Mesendoderm (in vitro differentiated cells): ENCODE results near the gene C9orf43.

Source experiments
- DNase-seq: peaks from one replicate; pipeline ENCODE4 v3.0.0; 2013
- H2AK5ac ChIP-seq: 2 replicates; pipeline ENCODE4 v1.6.1; 2013; ENCODE audit warnings: low read length, inconsistent platforms
- H2BK120ac ChIP-seq: 2 replicates; pipeline ENCODE4 v1.6.1; 2013; ENCODE audit warnings: low read depth, mild to moderate bottlenecking, low read length, moderate library complexity, mixed read lengths
- H2BK15ac ChIP-seq: replicated peaks from 2 replicates; pipeline ENCODE4 v1.6.1; 2013; ENCODE audit warnings: low read depth, mild to moderate bottlenecking, moderate library complexity
- H2BK5ac ChIP-seq: 2 replicates; pipeline ENCODE4 v1.6.1; 2013; ENCODE audit warnings: low read length, inconsistent platforms
- H3K18ac ChIP-seq: 2 replicates; pipeline ENCODE4 v1.6.1; 2013; ENCODE audit warnings: mild to moderate bottlenecking, low read length, mixed read lengths
- H3K23ac ChIP-seq: one replicate; pipeline ENCODE4 v1.6.1; 2013; ENCODE audit warnings: low read length
- H3K27ac ChIP-seq: 2 replicates; pipeline ENCODE4 v1.5.1; 2013; ENCODE audit warnings: low read depth, mild to moderate bottlenecking, inconsistent platforms, low read length, moderate library complexity
- H3K27me3 ChIP-seq: 2 replicates; pipeline ENCODE4 v1.6.1; 2013; ENCODE audit warnings: low read length, control low read depth, mild to moderate bottlenecking, inconsistent platforms; ENCODE audit not compliant: insufficient read depth, poor library complexity
- H3K36me3 ChIP-seq: 2 replicates; pipeline ENCODE4 v1.6.1; 2013; ENCODE audit warnings: low read length, inconsistent platforms; ENCODE audit not compliant: control insufficient read depth, insufficient read depth
- H3K4ac ChIP-seq: one replicate; pipeline ENCODE4 v1.6.1; 2013; ENCODE audit warnings: low read depth, mild to moderate bottlenecking, low read length, moderate library complexity
- H3K4me1 ChIP-seq: 2 replicates; pipeline ENCODE4 v1.6.1; 2013; ENCODE audit warnings: low read depth, low read length, inconsistent platforms; ENCODE audit not compliant: control insufficient read depth
- H3K4me2 ChIP-seq: 2 replicates; pipeline ENCODE4 v1.6.1; 2013; ENCODE audit warnings: low read length
- H3K4me3 ChIP-seq: 2 replicates; pipeline ENCODE4 v1.5.1; 2013; ENCODE audit warnings: mild to moderate bottlenecking, low read length
- H3K56ac ChIP-seq: one replicate; pipeline ENCODE4 v1.6.1; 2013; ENCODE audit warnings: low read length
- H3K79me1 ChIP-seq: 2 replicates; pipeline ENCODE4 v1.6.1; 2013; ENCODE audit warnings: low read length, inconsistent platforms
- H3K79me2 ChIP-seq: 2 replicates; pipeline ENCODE4 v1.6.1; 2013; ENCODE audit warnings: mild to moderate bottlenecking, low read length; ENCODE audit not compliant: control insufficient read depth, insufficient read depth
- H3K9ac ChIP-seq: 2 replicates; pipeline ENCODE4 v1.6.1; 2013; ENCODE audit warnings: low read length, inconsistent platforms
- H4K5ac ChIP-seq: one replicate; pipeline ENCODE4 v1.6.1; 2013; ENCODE audit warnings: low read length
- H4K8ac ChIP-seq: one replicate; pipeline ENCODE4 v1.6.1; 2013; ENCODE audit warnings: low read depth, mild to moderate bottlenecking, control low read depth, low read length, moderate library complexity
- WGBS: extraction: QIAGEN DNeasy Blood & Tissue Kit; methylation state at CpG from one replicate; pipeline ENCODE4 v1.1.7; 2013; ENCODE audit warnings: low lambda C conversion rate, missing lambda C conversion rate; ENCODE audit not compliant: insufficient coverage; ENCODE audit errors: extremely low coverage; 5-methylcytosine and 5-hydroxymethylcytosine counted together

C9orf43 gene

GRCh38 chr9:113465599-113466140 is 55.1 kb downstream of the C9orf43 start:
- Histone ChIP-seq H4K8ac (no peak overlapping the region), H3K27me3 (peaks cover 4% of the 10 kb centered on the region), H3K23ac (no peak overlapping the region), H3K4ac (no peak overlapping the region), H2BK15ac (no peak overlapping the region), H3K4me1 (no peaks in the 10 kb centered on the region), H3K56ac (no peak overlapping the region), H2BK5ac (no peak overlapping the region), H3K9ac (no peak overlapping the region), H4K5ac (no peak overlapping the region), H3K27ac (no peak overlapping the region), H3K4me3 (no peak overlapping the region), H3K79me1 (no peaks in the 10 kb centered on the region), H3K18ac (no peak overlapping the region), H2BK120ac (no peak overlapping the region), H3K36me3 (no peaks in the 10 kb centered on the region), H3K79me2 (no peaks in the 10 kb centered on the region), H3K4me2 (no peak overlapping the region), H2AK5ac (no peak overlapping the region)
- no peak for DNase-seq
- no CpG with 5 or more reads among the region's 2 CpGs for WGBS

- Histone ChIP-seq H3K4me2 (no peak overlapping the region), H3K27me3 (peaks cover 4% of the 10 kb centered on the region), H3K56ac (no peak overlapping the region), H3K79me2 (no peaks in the 10 kb centered on the region), H3K18ac (no peak overlapping the region), H2BK15ac (no peak overlapping the region), H3K4me1 (no peaks in the 10 kb centered on the region), H3K23ac (no peak overlapping the region), H4K8ac (no peak overlapping the region), H3K9ac (no peak overlapping the region), H2BK120ac (no peak overlapping the region), H3K4me3 (no peak overlapping the region), H4K5ac (no peak overlapping the region), H2BK5ac (no peak overlapping the region), H3K36me3 (no peaks in the 10 kb centered on the region), H3K27ac (no peak overlapping the region), H3K79me1 (no peaks in the 10 kb centered on the region), H3K4ac (no peak overlapping the region), H2AK5ac (no peak overlapping the region)
- DNase-seq, result no peak
- no CpG with 5 or more reads among the region's 2 CpGs for WGBS
Measured at GRCh38 chr9:113467183-113467582, 56.6 kb downstream of the C9orf43 start.

- Histone ChIP-seq H2BK5ac (no peak overlapping the region), H2BK15ac (no peak overlapping the region), H3K4me2 (no peak overlapping the region), H3K27ac (no peak overlapping the region), H2BK120ac (no peak overlapping the region), H3K27me3 (peaks cover 4% of the 10 kb centered on the region), H3K4ac (no peak overlapping the region), H3K36me3 (no peaks in the 10 kb centered on the region), H4K5ac (no peak overlapping the region), H3K56ac (no peak overlapping the region), H2AK5ac (no peak overlapping the region), H4K8ac (no peak overlapping the region), H3K23ac (no peak overlapping the region), H3K79me2 (no peaks in the 10 kb centered on the region), H3K4me1 (no peaks in the 10 kb centered on the region), H3K4me3 (no peak overlapping the region), H3K9ac (no peak overlapping the region), H3K79me1 (no peaks in the 10 kb centered on the region), H3K18ac (no peak overlapping the region)
- DNase-seq, result no peak
- whole genome bisulfite sequencing, result no CpG with 5 or more reads among the region's 6 CpGs
Measured at GRCh38 chr9:113468716-113469448, 58.3 kb downstream of the C9orf43 start.

GRCh38 chr9:113471143-113471542 is 60.6 kb downstream of the C9orf43 start:
- Histone ChIP-seq H2BK5ac (no peak overlapping the region), H3K4ac (no peak overlapping the region), H3K9ac (no peak overlapping the region), H3K79me2 (no peaks in the 10 kb centered on the region), H3K36me3 (no peaks in the 10 kb centered on the region), H3K4me2 (no peak overlapping the region), H3K4me1 (no peaks in the 10 kb centered on the region), H2BK120ac (no peak overlapping the region), H3K18ac (no peak overlapping the region), H3K56ac (no peak overlapping the region), H3K79me1 (no peaks in the 10 kb centered on the region), H4K8ac (no peak overlapping the region), H3K27ac (no peak overlapping the region), H2BK15ac (no peak overlapping the region), H3K4me3 (no peak overlapping the region), H4K5ac (no peak overlapping the region), H2AK5ac (no peak overlapping the region), H3K23ac (no peak overlapping the region), H3K27me3 (no peaks in the 10 kb centered on the region)
- no peak for DNase-seq
- no CpG with 5 or more reads among the region's 1 CpG for WGBS

- no peak overlapping the region for H3K23ac ChIP-seq
- no CpG with 5 or more reads among the region's 6 CpGs for WGBS
Measured at GRCh38 chr9:113471566-113471965, 61.0 kb downstream of the C9orf43 start.

GRCh38 chr9:113472199-113472598 is 61.7 kb downstream of the C9orf43 start:
- Histone ChIP-seq H3K18ac (no peak overlapping the region), H2AK5ac (no peak overlapping the region), H2BK15ac (no peak overlapping the region), H3K56ac (no peak overlapping the region), H4K8ac (no peak overlapping the region), H2BK5ac (no peak overlapping the region), H3K79me2 (no peaks in the 10 kb centered on the region), H3K4me2 (no peak overlapping the region), H3K4ac (no peak overlapping the region), H3K23ac (no peak overlapping the region), H3K9ac (no peak overlapping the region), H3K4me3 (no peak overlapping the region), H3K79me1 (no peaks in the 10 kb centered on the region), H2BK120ac (no peak overlapping the region), H3K4me1 (no peaks in the 10 kb centered on the region), H3K36me3 (no peaks in the 10 kb centered on the region), H3K27ac (no peak overlapping the region), H3K27me3 (no peaks in the 10 kb centered on the region), H4K5ac (no peak overlapping the region)
- no peak for DNase-seq
- WGBS, result no CpG with 5 or more reads among the region's 5 CpGs

More at GRCh38 chr9:113471566-113471965, 61.0 kb downstream of the C9orf43 start:
- Histone ChIP-seq H3K79me1 (no peaks in the 10 kb centered on the region), H3K4ac (no peak overlapping the region), H3K9ac (no peak overlapping the region), H2AK5ac (no peak overlapping the region), H3K4me2 (no peak overlapping the region), H3K18ac (no peak overlapping the region), H3K79me2 (no peaks in the 10 kb centered on the region), H3K4me1 (no peaks in the 10 kb centered on the region), H3K4me3 (no peak overlapping the region), H2BK15ac (no peak overlapping the region), H4K5ac (no peak overlapping the region), H3K36me3 (no peaks in the 10 kb centered on the region), H2BK120ac (no peak overlapping the region), H4K8ac (no peak overlapping the region), H3K27ac (no peak overlapping the region), H3K56ac (peak overlapping the region; percentile 25), H3K27me3 (no peaks in the 10 kb centered on the region), H2BK5ac (no peak overlapping the region)
- no peak for DNase-seq
